GM19395 (cell line): ENCODE results near the gene KLKB1.
"Not testable (repeated sequence)": the region's sequence is repeated elsewhere in the genome, so short reads cannot be mapped to it uniquely, and the experiment has no call there.

Experiments
- ATAC-seq: cut with Tn5 transposase; IDR thresholded peaks from one replicate; pipeline ENCODE4 v1.9.1; 2021; ENCODE audit warnings: mild to moderate bottlenecking, moderate library complexity; ENCODE audit not compliant: unreplicated experiment

The KLKB1 gene

GRCh38 chr4:186226521-186227189 lies 652 bp upstream of the KLKB1 start:
- ATAC-seq = no peak

GRCh38 chr4:186227744-186228513 lies 622 bp downstream of the KLKB1 start:
- ATAC-seq = no peak

GRCh38 chr4:186228514-186228894 lies 1.2 kb downstream of the KLKB1 start:
- ATAC-seq = no peak

GRCh38 chr4:186234367-186234766 lies 7.1 kb downstream of the KLKB1 start:
- ATAC-seq = no peak

- no peak for ATAC-seq
These were observed 8.8 kb downstream of the KLKB1 start for GRCh38 chr4:186236126-186236525.

GRCh38 chr4:186240452-186240847 lies 13.1 kb downstream of the KLKB1 start:
- ATAC-seq = no peak

- ATAC-seq = no peak
These were observed 13.7 kb downstream of the KLKB1 start for GRCh38 chr4:186240848-186241491.

- ATAC-seq = no peak
These were observed 14.3 kb downstream of the KLKB1 start for GRCh38 chr4:186241616-186242015.

- ATAC-seq = not testable (repeated sequence)
These were observed 14.7 kb downstream of the KLKB1 start for GRCh38 chr4:186242031-186242430.

- no peak for ATAC-seq
These were observed 16.0 kb downstream of the KLKB1 start for GRCh38 chr4:186243331-186243730.

GRCh38 chr4:186244835-186245234 lies 17.5 kb downstream of the KLKB1 start:
- ATAC-seq = no peak

GRCh38 chr4:186247062-186247752 lies 19.9 kb downstream of the KLKB1 start:
- not testable (repeated sequence) for ATAC-seq

GRCh38 chr4:186248643-186249042 lies 21.3 kb downstream of the KLKB1 start:
- no peak for ATAC-seq

- no peak for ATAC-seq
These were observed 22.8 kb downstream of the KLKB1 start for GRCh38 chr4:186249785-186250754.

GRCh38 chr4:186250760-186251159 lies 23.5 kb downstream of the KLKB1 start:
- ATAC-seq = no peak

GRCh38 chr4:186255122-186255521 lies 27.8 kb downstream of the KLKB1 start:
- ATAC-seq = no peak

GRCh38 chr4:186258216-186258811 lies 31.0 kb downstream of the KLKB1 start:
- ATAC-seq = no peak

- ATAC-seq = no peak
These were observed 32.8 kb downstream of the KLKB1 start for GRCh38 chr4:186260117-186260503.

- ATAC-seq = no peak
These were observed 33.5 kb downstream of the KLKB1 start for GRCh38 chr4:186260504-186261448.
